Measurements from ENCODE around the gene MACROD2.
"Not testable (repeated sequence)": the region's sequence is repeated elsewhere in the genome, so short reads cannot be mapped to it uniquely, and the experiment has no call there.

MACROD2 gene

GRCh38 chr20:14199111-14199510, 203.8 kb downstream of the MACROD2 start:
- ChIA-PET POLR2A (ENCODE audit: low non-redundant PET) (interaction anchor here (0.5 kb wide), 1 partner anchor 125 kb away, joined by 3 read pairs; no protein-coding TSS in a partner anchor), CTCF (no interaction called here)
- TF ChIP-seq CTCF (conservative IDR thresholded peaks at IDR 0.05; ENCODE audit: low read depth), result no peak
- H3K27ac ChIP-seq, result no peak overlapping the region
- no peak for DNase-seq (ENCODE audit: low spot score)

GRCh38 chr20:14203657-14204056, 208.3 kb downstream of the MACROD2 start:
- POLR2A ChIA-PET (ENCODE audit: low non-redundant PET), result no interaction called here

GRCh38 chr20:14207591-14207990, 212.3 kb downstream of the MACROD2 start:
- TF ChIP-seq CTCF (conservative IDR thresholded peaks at IDR 0.05; ENCODE audit: low read depth), result no peak
- no peak for DNase-seq (ENCODE audit: low spot score)
- ChIA-PET POLR2A (ENCODE audit: low non-redundant PET) (no interaction called here), CTCF (interaction anchor here (0.7 kb wide), 1 partner anchor 1959 kb away, joined by 3 read pairs; no protein-coding TSS in a partner anchor)
- H3K27ac ChIP-seq, result no peak overlapping the region

More at GRCh38 chr20:14203657-14204056, 208.3 kb downstream of the MACROD2 start:
- CTCF ChIA-PET, result interaction anchor here (0.5 kb wide), 1 partner anchor 11 kb away, joined by 3 read pairs; no protein-coding TSS in a partner anchor
- no peak overlapping the region for H3K27ac ChIP-seq
- TF ChIP-seq CTCF (conservative IDR thresholded peaks at IDR 0.05; ENCODE audit: low read depth), result no peak
- DNase-seq (ENCODE audit: low spot score), result no peak

- CTCF ChIA-PET, result interaction anchor here (1.0 kb wide), 1 partner anchor 795 kb away, joined by 3 read pairs; no protein-coding TSS in a partner anchor
- POLR2A ChIA-PET (ENCODE audit: low non-redundant PET), result no interaction called here
Observed at GRCh38 chr20:14208956-14209355, 213.6 kb downstream of the MACROD2 start.

GRCh38 chr20:14210146-14210545, 214.8 kb downstream of the MACROD2 start:
- no peak for DNase-seq (ENCODE audit: low spot score)
- TF ChIP-seq CTCF (conservative IDR thresholded peaks at IDR 0.05; ENCODE audit: low read depth), result no peak
- no peak overlapping the region for H3K27ac ChIP-seq
- ChIA-PET POLR2A (ENCODE audit: low non-redundant PET) (no interaction called here), CTCF (interaction anchor here (0.6 kb wide), 1 partner anchor 54 kb away, joined by 3 read pairs; no protein-coding TSS in a partner anchor)

More at GRCh38 chr20:14208956-14209355, 213.6 kb downstream of the MACROD2 start:
- no peak for TF ChIP-seq CTCF (conservative IDR thresholded peaks at IDR 0.05; ENCODE audit: low read depth)
- no peak overlapping the region for H3K27ac ChIP-seq
- DNase-seq (ENCODE audit: low spot score), result no peak

GRCh38 chr20:14214046-14214445, 218.7 kb downstream of the MACROD2 start:
- no peak for TF ChIP-seq CTCF (conservative IDR thresholded peaks at IDR 0.05; ENCODE audit: low read depth)
- POLR2A ChIA-PET (ENCODE audit: low non-redundant PET), result no interaction called here

GRCh38 chr20:14215880-14216279, 220.6 kb downstream of the MACROD2 start:
- H3K27ac ChIP-seq; CTCF ChIA-PET; DNase-seq (ENCODE audit: low spot score); POLR2A ChIA-PET (ENCODE audit: low non-redundant PET): not testable (repeated sequence)

More at GRCh38 chr20:14214046-14214445, 218.7 kb downstream of the MACROD2 start:
- H3K27ac ChIP-seq, result no peak overlapping the region
- no peak for DNase-seq (ENCODE audit: low spot score)
- CTCF ChIA-PET, result interaction anchor here (0.6 kb wide), 2 partner anchors 10 to 265 kb away, joined by 3 read pairs; no protein-coding TSS in a partner anchor
